Adrenal gland (tissue), 12 donors: ENCODE measurements around the gene MIOX. TPM values are rescaled to one million over a fixed set of nuclear protein-coding genes. Genes with fewer than 3 reads are reported as not detected.

Source experiments
- DNase-seq, 7 donors: peaks; one replicate each; pipeline ENCODE4 v3.0.0-alpha.2; 2019 to 2020
- H3K27ac ChIP-seq, 5 donors: fragments of 200-600 bp; sonication (generic) in 4 of 5; 1 replicate in 3 of 5; 2 replicates in 2 of 5; pipeline versions ENCODE4 v1.5.1 to v1.8.0; 2016 to 2020; ENCODE audit warnings: mild to moderate bottlenecking in 1 of 5
- H3K27me3 ChIP-seq: fragments of 200-600 bp; 2 replicates; pipeline ENCODE4 v1.8.0; 2021
- H3K36me3 ChIP-seq, 2 donors: fragments of 200-600 bp; replicated peaks in 1 of 2; 1 replicate in 1 of 2; 2 replicates in 1 of 2; pipeline versions ENCODE4 v1.5.1 to v1.8.0; 2018 to 2022
- H3K4me1 ChIP-seq, 2 donors: fragments of 200-600 bp; replicated peaks in 1 of 2; 1 replicate in 1 of 2; 2 replicates in 1 of 2; pipeline versions ENCODE4 v1.5.1 to v1.8.0; 2018 to 2021
- H3K4me3 ChIP-seq, 4 donors: fragments of 200-600 bp; sonication (generic) in 3 of 4; one replicate each; pipeline ENCODE4 v1.5.1; 2016 to 2018
- H3K9me3 ChIP-seq, 3 donors: fragments of 200-600 bp; sonication (generic) in 1 of 3; replicated peaks in 1 of 3; 1 replicate in 2 of 3; 2 replicates in 1 of 3; pipeline versions ENCODE4 v1.5.1 to v1.8.0; 2016 to 2021
- POLR2A ChIP-seq, 2 donors: fragments of 450-650 bp; IDR thresholded peaks; one replicate each; pipeline ENCODE4 v1.6.1; 2017; ENCODE audit warnings: antibody characterized with exemption in 2 of 2, mild to moderate bottlenecking in 2 of 2, moderate library complexity in 1 of 2
- WGBS, 4 donors: extraction: QIAGEN DNeasy Blood & Tissue Kit in 2 of 4; methylation state at CpG; one replicate each; pipeline versions ENCODE4 v1.1.5 to v1.1.7; 2013 to 2017; 5-methylcytosine and 5-hydroxymethylcytosine counted together
- intact Hi-C, 2 donors: fragments of 100-400 bp; cut with DNase I; formaldehyde crosslinking; loops; one replicate each; pipeline versions ENCODE4 v1.14.1 to v1.15.0; 2022 to 2023
- polyA plus RNA-seq, 3 donors: library from polyadenylated mRNA; stranded (reverse); fragments of 200-250 nt in 2 of 3; fragments of 350-450 nt in 1 of 3; fragmentation: Illumina TruSeq in 1 of 3; extraction: RNeasy Lipid Tissue Mini Kit (QIAGEN cat#74804) in 1 of 3; gene quantifications; one replicate each; pipeline ENCODE4 v1.2.3, GENCODE V29; 2013 to 2014
- total RNA-seq, 9 donors: library from RNA; depleted of rRNA in 4 of 9; stranded (reverse); fragments of >200 nt in 4 of 9; fragments of 120-200 nt in 1 of 9; fragmentation: NEBNext Ultra II Directional in 1 of 9; extraction: Animal tissue kit (Norgen Biotek cat#: 25700) in 1 of 9; gene quantifications; one replicate each; pipeline versions ENCODE4 v1.1.0 to v1.2.4, GENCODE V29; 2013 to 2023
- TF ChIP-seq, protein P1 (sequence below), 6 experiments: fragments of 450-650 bp in 4 of 6; fragments of 200-600 bp in 2 of 6; sonication (generic) in 1 of 6; IDR thresholded peaks; 1 replicate in 5 of 6; 2 replicates in 1 of 6; pipeline versions ENCODE4 v1.5.1 to v1.8.0; 2016 to 2021; ENCODE audit warnings: antibody characterized with exemption in 6 of 6, mild to moderate bottlenecking in 2 of 6, moderate library complexity in 1 of 6
- donor health status: healthy with polysubstance abuse.
- donor health status: Bipolar disorder and iron deficiency.
- donor health status: DM: yes; HTN: yes; CAD: no.
- donor health status: DM: no; HTN: no; CAD: no.
- donor health status: DM: no; HTN: no; CAD: no.
- donor health status: DM: yes; HTN: yes; CAD: no.

The MIOX gene
- total and polyA plus RNA-seq, 12 donors: not detected

DNA sequence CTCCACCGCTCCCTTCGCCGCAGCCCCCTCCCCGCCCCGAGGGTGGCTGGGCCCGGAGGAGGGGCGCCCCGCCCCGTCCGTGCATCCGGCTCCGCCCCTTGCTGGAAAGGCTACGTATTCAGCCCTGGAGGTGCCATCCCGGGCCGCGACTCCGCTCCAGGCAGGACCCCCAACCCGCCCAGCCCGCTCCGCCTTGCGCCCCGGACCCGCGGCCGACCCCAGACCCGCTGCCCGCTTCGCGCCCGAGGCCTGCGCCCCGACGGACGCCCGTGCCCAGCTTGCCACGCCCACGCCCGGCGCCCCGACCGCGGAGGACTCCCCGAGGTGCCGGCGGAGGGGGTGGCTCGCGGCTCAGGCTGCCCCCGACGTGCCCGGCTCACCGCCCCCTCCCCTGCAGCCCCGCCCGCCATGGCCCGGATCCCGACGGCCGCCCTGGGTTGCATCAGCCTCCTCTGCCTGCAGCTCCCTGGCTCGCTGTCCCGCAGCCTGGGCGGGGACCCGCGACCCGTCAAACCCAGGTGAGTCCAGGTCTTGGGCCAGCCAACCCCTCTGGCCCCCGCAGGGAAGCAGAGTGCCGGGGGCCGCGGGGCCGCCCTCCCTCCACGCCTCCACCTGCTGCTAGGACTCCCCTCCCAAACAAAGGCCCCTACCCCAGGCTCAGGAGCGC, 5.1 kb upstream of the MIOX start, which contains the start of gene ADM2:
ADM2 (plus strand) TSS at position 104 of the 667 bp plus-strand sequence; CDS start at position 409, 305 bp downstream.
- whole genome bisulfite sequencing, 4 donors: 0 to 16% (median 3%) methylated on average over 1 to 70 of the region's 70 CpGs
- peaks cover 36% of the 10 kb centered on the region for H3K27me3 ChIP-seq

DNA sequence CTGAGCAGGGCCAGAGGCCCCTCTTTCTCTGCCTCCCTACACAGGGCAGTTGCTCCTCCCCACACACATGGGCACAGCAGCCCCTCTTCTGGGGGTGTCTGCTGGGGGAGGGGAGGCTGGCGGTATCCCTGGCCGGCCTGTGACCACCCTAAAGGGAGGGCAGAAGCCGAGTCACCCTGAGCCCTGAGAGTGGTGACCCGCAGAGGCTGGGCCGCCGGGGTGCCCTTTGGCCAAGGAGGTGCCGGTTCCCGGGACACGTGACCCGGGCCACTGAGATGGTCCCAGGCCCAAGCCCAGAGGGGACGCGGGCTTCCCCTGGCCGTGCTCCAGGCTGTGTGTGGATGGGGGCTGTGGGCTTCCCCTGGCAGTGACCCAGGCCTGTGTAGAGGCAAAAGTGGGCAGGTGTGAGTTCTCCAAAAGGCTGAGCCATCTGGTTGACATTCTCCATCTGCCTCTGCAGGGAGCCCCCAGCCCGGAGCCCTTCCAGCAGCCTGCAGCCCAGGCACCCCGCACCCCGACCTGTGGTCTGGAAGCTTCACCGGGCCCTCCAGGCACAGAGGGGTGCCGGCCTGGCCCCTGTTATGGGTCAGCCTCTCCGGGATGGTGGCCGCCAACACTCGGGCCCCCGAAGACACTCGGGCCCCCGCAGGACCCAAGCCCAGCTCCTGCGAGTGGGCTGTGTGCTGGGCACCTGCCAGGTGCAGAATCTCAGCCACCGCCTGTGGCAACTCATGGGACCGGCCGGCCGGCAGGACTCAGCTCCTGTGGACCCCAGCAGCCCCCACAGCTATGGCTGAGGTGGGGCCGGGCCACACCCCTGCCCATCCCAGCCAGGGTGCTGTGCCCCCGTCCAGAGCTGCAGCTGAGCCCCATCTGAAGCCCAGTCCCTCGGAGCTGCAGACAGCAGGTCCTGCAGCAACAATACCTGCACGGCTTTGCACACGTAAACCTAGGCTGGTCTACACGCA, 4.3 kb upstream of the MIOX start:
- no peaks in the 10 kb centered on the region for H3K36me3 ChIP-seq
- DNase-seq: no peak
- intact Hi-C loops: no loop called here
- H3K4me3 ChIP-seq: no peak overlapping the region
- TF ChIP-seq, protein P1, sequence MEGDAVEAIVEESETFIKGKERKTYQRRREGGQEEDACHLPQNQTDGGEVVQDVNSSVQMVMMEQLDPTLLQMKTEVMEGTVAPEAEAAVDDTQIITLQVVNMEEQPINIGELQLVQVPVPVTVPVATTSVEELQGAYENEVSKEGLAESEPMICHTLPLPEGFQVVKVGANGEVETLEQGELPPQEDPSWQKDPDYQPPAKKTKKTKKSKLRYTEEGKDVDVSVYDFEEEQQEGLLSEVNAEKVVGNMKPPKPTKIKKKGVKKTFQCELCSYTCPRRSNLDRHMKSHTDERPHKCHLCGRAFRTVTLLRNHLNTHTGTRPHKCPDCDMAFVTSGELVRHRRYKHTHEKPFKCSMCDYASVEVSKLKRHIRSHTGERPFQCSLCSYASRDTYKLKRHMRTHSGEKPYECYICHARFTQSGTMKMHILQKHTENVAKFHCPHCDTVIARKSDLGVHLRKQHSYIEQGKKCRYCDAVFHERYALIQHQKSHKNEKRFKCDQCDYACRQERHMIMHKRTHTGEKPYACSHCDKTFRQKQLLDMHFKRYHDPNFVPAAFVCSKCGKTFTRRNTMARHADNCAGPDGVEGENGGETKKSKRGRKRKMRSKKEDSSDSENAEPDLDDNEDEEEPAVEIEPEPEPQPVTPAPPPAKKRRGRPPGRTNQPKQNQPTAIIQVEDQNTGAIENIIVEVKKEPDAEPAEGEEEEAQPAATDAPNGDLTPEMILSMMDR (IDR thresholded peaks at IDR 0.05): no peak
- no peak for TF ChIP-seq POLR2A (IDR thresholded peaks at IDR 0.05)
- H3K27me3 ChIP-seq: peaks cover 36% of the 10 kb centered on the region
- H3K27ac ChIP-seq: no peak overlapping the region
- 70 to 78% (median 76%) methylated on average over 8 to 35 of the region's 35 CpGs for WGBS, 4 donors
- H3K4me1 ChIP-seq: peaks cover 0 to 14% of the 10 kb centered on the region in 2 donors
- no peaks in the 10 kb centered on the region for H3K9me3 ChIP-seq

More for the DNA sequence above, 5.1 kb upstream of the MIOX start, which contains the start of gene ADM2:
- H3K9me3 ChIP-seq: no peaks in the 10 kb centered on the region
- no peaks in the 10 kb centered on the region for H3K36me3 ChIP-seq
- H3K4me3 ChIP-seq: peak within 1 kb of the TSS in 2 of 4 donors; percentile 17 to 56
- H3K4me1 ChIP-seq: peaks cover 0 to 14% of the 10 kb centered on the region in 2 donors
- no peak for TF ChIP-seq POLR2A (IDR thresholded peaks at IDR 0.05)
- TF ChIP-seq, protein P1 (IDR thresholded peaks at IDR 0.05): no peak
- no peak within 1 kb of the TSS for H3K27ac ChIP-seq
- peak in 1 of 7 donors; percentile 21 for DNase-seq
- intact Hi-C loops: no loop called here

DNA sequence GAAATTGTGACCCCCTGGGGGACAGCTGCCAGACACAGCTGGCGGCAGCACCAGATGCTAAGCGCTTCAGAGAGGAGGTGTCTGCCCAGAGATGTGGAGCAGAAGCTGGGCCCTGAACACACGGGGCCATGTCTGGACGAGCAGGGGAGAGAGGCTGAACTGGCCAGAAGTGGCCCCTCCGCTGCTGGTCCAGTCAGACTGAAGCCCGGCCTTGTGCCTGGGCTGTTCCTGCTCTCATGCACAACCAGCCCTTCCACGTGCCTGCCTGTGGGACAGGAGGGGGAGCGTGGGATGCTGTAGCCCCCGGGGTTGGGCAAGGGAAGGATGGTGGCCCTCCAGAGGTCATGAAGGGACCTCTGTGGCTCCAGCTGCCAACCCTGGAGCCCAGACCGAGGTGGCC, 3.6 kb upstream of the MIOX start:
- no peak for DNase-seq
- Histone ChIP-seq H3K36me3 (no peaks in the 10 kb centered on the region), H3K4me1 (peaks cover 0 to 14% of the 10 kb centered on the region in 2 donors), H3K4me3 (no peak overlapping the region), H3K27ac (no peak overlapping the region), H3K27me3 (peaks cover 36% of the 10 kb centered on the region), H3K9me3 (no peaks in the 10 kb centered on the region)
- 70 to 86% (median 81%) methylated on average over 3 to 10 of the region's 10 CpGs for WGBS, 4 donors
- intact Hi-C loops: no loop called here
- TF ChIP-seq POLR2A (IDR thresholded peaks at IDR 0.05): no peak
- TF ChIP-seq, protein P1 (IDR thresholded peaks at IDR 0.05): no peak

DNA sequence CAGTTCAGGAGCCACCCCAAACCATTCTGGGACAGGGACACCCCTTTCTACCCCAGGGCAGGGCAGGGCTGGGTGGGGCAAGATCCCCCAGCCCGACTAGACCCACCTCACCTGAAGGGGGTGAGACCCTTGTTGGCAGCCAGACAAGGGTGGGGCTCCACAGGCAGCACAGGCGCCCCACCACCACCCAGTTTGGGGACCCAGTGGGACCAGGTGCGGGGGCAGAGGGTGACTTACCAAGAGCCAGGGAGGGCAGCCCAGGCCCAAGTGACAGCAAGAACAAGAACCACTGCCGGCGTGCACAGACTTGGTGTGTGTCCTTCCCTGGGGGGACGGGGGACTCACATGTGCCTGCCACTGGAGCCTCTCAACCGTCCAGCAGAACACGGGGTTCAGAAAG, 3.1 kb upstream of the MIOX start:
- TF ChIP-seq, protein P1 (IDR thresholded peaks at IDR 0.05): no peak
- no peak for TF ChIP-seq POLR2A (IDR thresholded peaks at IDR 0.05)
- Histone ChIP-seq H3K9me3 (no peaks in the 10 kb centered on the region), H3K27ac (no peak overlapping the region), H3K4me1 (peaks cover 0 to 14% of the 10 kb centered on the region in 2 donors), H3K4me3 (no peak overlapping the region), H3K27me3 (peaks cover 36% of the 10 kb centered on the region), H3K36me3 (no peaks in the 10 kb centered on the region)
- intact Hi-C loops: no loop called here
- 81 to 95% (median 87%) methylated on average over 4 to 8 of the region's 8 CpGs for WGBS, 4 donors
- no peak for DNase-seq
